ENCODE measurements around the gene IGSF3.
"Not testable (repeated sequence)": the region's sequence is repeated elsewhere in the genome, so short reads cannot be mapped to it uniquely, and the experiment has no call there.

IGSF3 gene

GRCh38 chr1:116671912-116672311 is 4.4 kb upstream of the IGSF3 start:
- no peak for TF ChIP-seq TAF1 (IDR thresholded peaks at IDR 0.05; ENCODE audit: borderline replicate concordance, low read depth, low read length)
- no peak for TF ChIP-seq POLR2A (IDR thresholded peaks at IDR 0.05; ENCODE audit: low read depth, low read length)
- no peak for TF ChIP-seq POLR2AphosphoS5 (IDR thresholded peaks at IDR 0.05; ENCODE audit: low read depth, low read length)
- FAIRE-seq, result no peak
- no peak for DNase-seq (ENCODE audit: insufficient read length)

GRCh38 chr1:116671072-116671760 is 3.7 kb upstream of the IGSF3 start:
- TF ChIP-seq TAF1 (IDR thresholded peaks at IDR 0.05; ENCODE audit: borderline replicate concordance, low read depth, low read length) (no peak), POLR2AphosphoS5 (IDR thresholded peaks at IDR 0.05; ENCODE audit: low read depth, low read length) (no peak), POLR2A (IDR thresholded peaks at IDR 0.05; ENCODE audit: low read depth, low read length) (no peak)
- FAIRE-seq, result no peak

GRCh38 chr1:116668277-116668676 is 744 bp upstream of the IGSF3 start:
- TF ChIP-seq POLR2A (IDR thresholded peaks at IDR 0.05; ENCODE audit: low read depth, low read length), result no peak
- TF ChIP-seq POLR2AphosphoS5 (IDR thresholded peaks at IDR 0.05; ENCODE audit: low read depth, low read length), result no peak
- TF ChIP-seq TAF1 (IDR thresholded peaks at IDR 0.05; ENCODE audit: borderline replicate concordance, low read depth, low read length), result no peak
- FAIRE-seq, result no peak
- DNase-seq (ENCODE audit: insufficient read length), result no peak

More at GRCh38 chr1:116671072-116671760, 3.7 kb upstream of the IGSF3 start:
- DNase-seq (ENCODE audit: insufficient read length), result no peak

- DNase-seq (ENCODE audit: insufficient read length) (peak; percentile 13), FAIRE-seq (no peak)
- TF ChIP-seq TAF1 (IDR thresholded peaks at IDR 0.05; ENCODE audit: borderline replicate concordance, low read depth, low read length), result no peak
- TF ChIP-seq POLR2A (IDR thresholded peaks at IDR 0.05; ENCODE audit: low read depth, low read length), result no peak
- no peak for TF ChIP-seq POLR2AphosphoS5 (IDR thresholded peaks at IDR 0.05; ENCODE audit: low read depth, low read length)
Measured at GRCh38 chr1:116667078-116667574, 407 bp downstream of the IGSF3 start.

- peak; percentile 16 for DNase-seq (ENCODE audit: insufficient read length)
- peak; percentile 51 for FAIRE-seq
- TF ChIP-seq POLR2AphosphoS5 (IDR thresholded peaks at IDR 0.05; ENCODE audit: low read depth, low read length) (no peak), TAF1 (IDR thresholded peaks at IDR 0.05; ENCODE audit: borderline replicate concordance, low read depth, low read length) (no peak), POLR2A (IDR thresholded peaks at IDR 0.05; ENCODE audit: low read depth, low read length) (no peak)
Measured at GRCh38 chr1:116666187-116667077, 1.1 kb downstream of the IGSF3 start.

- FAIRE-seq, result no peak
- no peak for DNase-seq (ENCODE audit: insufficient read length)
- TF ChIP-seq POLR2A (IDR thresholded peaks at IDR 0.05; ENCODE audit: low read depth, low read length) (no peak), POLR2AphosphoS5 (IDR thresholded peaks at IDR 0.05; ENCODE audit: low read depth, low read length) (no peak), TAF1 (IDR thresholded peaks at IDR 0.05; ENCODE audit: borderline replicate concordance, low read depth, low read length) (no peak)
Measured at GRCh38 chr1:116664978-116665371, 2.6 kb downstream of the IGSF3 start.

GRCh38 chr1:116664366-116664977 is 3.1 kb downstream of the IGSF3 start:
- no peak for TF ChIP-seq POLR2A (IDR thresholded peaks at IDR 0.05; ENCODE audit: low read depth, low read length)
- TF ChIP-seq POLR2AphosphoS5 (IDR thresholded peaks at IDR 0.05; ENCODE audit: low read depth, low read length), result no peak
- no peak for TF ChIP-seq TAF1 (IDR thresholded peaks at IDR 0.05; ENCODE audit: borderline replicate concordance, low read depth, low read length)
- FAIRE-seq (no peak), DNase-seq (ENCODE audit: insufficient read length) (no peak)

- FAIRE-seq (no peak), DNase-seq (ENCODE audit: insufficient read length) (no peak)
- no peak for TF ChIP-seq POLR2A (IDR thresholded peaks at IDR 0.05; ENCODE audit: low read depth, low read length)
- TF ChIP-seq POLR2AphosphoS5 (IDR thresholded peaks at IDR 0.05; ENCODE audit: low read depth, low read length), result no peak
- TF ChIP-seq TAF1 (IDR thresholded peaks at IDR 0.05; ENCODE audit: borderline replicate concordance, low read depth, low read length), result no peak
Measured at GRCh38 chr1:116663821-116664220, 3.7 kb downstream of the IGSF3 start.

GRCh38 chr1:116661633-116662032 is 5.9 kb downstream of the IGSF3 start:
- TF ChIP-seq POLR2A (IDR thresholded peaks at IDR 0.05; ENCODE audit: low read depth, low read length), result no peak
- no peak for TF ChIP-seq TAF1 (IDR thresholded peaks at IDR 0.05; ENCODE audit: borderline replicate concordance, low read depth, low read length)
- no peak for TF ChIP-seq POLR2AphosphoS5 (IDR thresholded peaks at IDR 0.05; ENCODE audit: low read depth, low read length)
- DNase-seq (ENCODE audit: insufficient read length) (no peak), FAIRE-seq (no peak)

- FAIRE-seq; DNase-seq (ENCODE audit: insufficient read length): not testable (repeated sequence)
Measured at GRCh38 chr1:116658645-116659044, 8.9 kb downstream of the IGSF3 start.

- FAIRE-seq; DNase-seq (ENCODE audit: insufficient read length): not testable (repeated sequence)
Measured at GRCh38 chr1:116657836-116658235, 9.7 kb downstream of the IGSF3 start.
